ENCODE data around the gene VWA1. TPM values are rescaled to one million over a fixed set of nuclear protein-coding genes. Genes with fewer than 3 reads are reported as not detected.
"Not testable (repeated sequence)": the region's sequence is repeated elsewhere in the genome, so short reads cannot be mapped to it uniquely, and the experiment has no call there.

Gene VWA1
- total RNA-seq, 2 donors from 2014 or later, result 1.3 to 7.7 TPM

DNA sequence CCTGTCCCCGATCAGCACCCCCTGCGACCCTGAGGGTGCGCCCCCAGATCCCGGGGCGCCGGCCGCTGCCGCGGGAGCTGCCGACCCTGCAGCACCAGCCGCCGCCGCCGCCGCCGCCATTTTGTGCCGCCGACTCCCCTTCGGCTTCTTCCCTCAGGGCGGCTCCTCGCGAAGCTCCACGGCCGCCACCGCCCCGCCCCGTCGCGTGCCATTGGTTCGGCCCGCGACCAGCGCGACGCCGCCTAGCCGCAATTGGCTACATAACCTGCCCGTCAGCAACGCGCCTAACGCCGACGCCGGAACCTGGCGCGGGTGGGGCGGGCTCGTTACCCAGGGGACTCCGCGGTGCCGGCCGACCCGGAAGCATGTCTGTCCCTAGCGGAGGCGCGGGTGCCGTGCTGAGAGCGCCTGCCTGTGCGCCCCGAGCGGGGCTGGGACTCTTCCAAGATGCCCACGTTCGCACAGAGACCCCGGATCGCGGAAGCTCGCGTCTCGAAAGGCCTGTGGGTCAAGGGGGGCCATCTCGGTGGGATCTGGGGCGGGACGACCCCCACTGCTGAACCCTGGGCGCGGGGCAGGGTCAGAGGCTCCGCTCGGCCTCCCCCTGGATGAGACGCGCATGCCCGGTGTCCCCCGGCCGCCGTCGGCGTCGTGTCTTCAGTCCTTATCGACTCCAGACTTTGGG is 36.2 kb upstream of the VWA1 start, which contains the start of gene CCNL2:
Gene CCNL2 (minus strand): TSS at position 149 of the 685 bp plus-strand sequence. CDS start 29 bp downstream, at position 120.
- ATAC-seq (peak; percentile 98 to 99), DNase-seq (ENCODE audit: low spot score) (peak; percentile 100)
- peaks cover 33 to 36% of the 10 kb centered on the region in 2 donors for H3K4me1 Mint-ChIP-seq (ENCODE audit: low read depth in 2 of 2)
- peak within 1 kb of the TSS; percentile 99 for H3K4me3 Mint-ChIP-seq
- peak within 1 kb of the TSS; percentile 81 to 91 for H3K27ac Mint-ChIP-seq
- H3K36me3 Mint-ChIP-seq, result peaks cover 20% of the 10 kb centered on the region
- H3K27me3 Mint-ChIP-seq, result no peaks in the 10 kb centered on the region
- H3K9me3 Mint-ChIP-seq, result no peaks in the 10 kb centered on the region

- Mint-ChIP-seq H3K27ac (peak overlapping the region; percentile 71 to 91), H3K27me3 (no peaks in the 10 kb centered on the region), H3K4me1 (ENCODE audit: low read depth in 2 of 2) (peaks cover 33 to 36% of the 10 kb centered on the region in 2 donors), H3K9me3 (no peaks in the 10 kb centered on the region), H3K36me3 (peaks cover 19% of the 10 kb centered on the region), H3K4me3 (peak overlapping the region; percentile 88)
- ATAC-seq, result peak in 1 of 2 donors; percentile 1
- no peak for DNase-seq (ENCODE audit: low spot score)
These were observed 35.5 kb upstream of the VWA1 start for GRCh38 chr1:1399872-1400575.

DNA sequence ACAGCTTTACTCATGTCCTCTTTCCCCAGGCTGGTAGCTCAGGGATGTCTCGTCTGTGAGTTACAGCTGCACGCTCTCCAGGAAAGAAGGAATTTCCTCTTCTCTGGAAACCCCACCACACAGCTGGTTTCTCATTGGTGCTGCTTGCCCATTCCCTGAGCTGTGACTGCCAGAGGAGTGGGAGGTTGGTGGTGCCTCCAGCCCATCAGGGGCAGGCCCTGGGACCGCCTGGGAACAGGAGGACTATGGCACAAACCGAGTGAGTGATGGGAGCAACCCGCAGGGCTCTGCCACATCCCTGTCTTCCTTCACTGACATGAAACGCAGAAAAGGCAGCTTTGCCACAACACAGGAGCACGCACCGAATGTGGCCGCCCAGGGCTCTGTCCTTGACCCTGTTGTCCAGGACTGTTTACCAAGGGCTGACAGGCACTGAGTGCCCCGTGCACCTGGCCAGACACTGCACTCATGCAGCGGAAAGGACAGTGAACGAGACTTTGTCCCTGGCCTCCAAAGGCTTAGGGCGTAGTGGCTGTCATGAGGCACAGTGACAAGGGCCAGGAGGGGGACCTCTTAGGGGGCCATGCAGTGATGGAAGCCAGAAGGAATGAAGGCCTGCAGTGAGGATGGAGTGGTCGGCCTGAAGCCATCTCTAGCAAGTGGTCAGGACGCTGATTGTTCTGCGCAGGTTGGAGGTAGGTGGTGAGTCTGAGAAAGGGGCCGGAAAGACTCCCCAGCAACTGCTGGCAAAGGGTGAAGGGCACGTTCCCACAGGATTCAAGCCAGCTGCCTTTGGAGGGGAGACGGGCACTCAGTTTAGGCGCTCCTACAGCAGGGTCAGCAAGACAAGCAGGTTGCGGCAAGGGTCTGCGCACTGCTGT is 34.7 kb upstream of the VWA1 start:
- no peak for DNase-seq (ENCODE audit: low spot score)
- H3K4me3 Mint-ChIP-seq, result peak overlapping the region; percentile 88
- peak overlapping the region; percentile 71 to 91 for H3K27ac Mint-ChIP-seq
- no peaks in the 10 kb centered on the region for H3K9me3 Mint-ChIP-seq
- no peak for ATAC-seq
- H3K36me3 Mint-ChIP-seq, result peaks cover 11% of the 10 kb centered on the region
- no peaks in the 10 kb centered on the region for H3K27me3 Mint-ChIP-seq
- peaks cover 33 to 35% of the 10 kb centered on the region in 2 donors for H3K4me1 Mint-ChIP-seq (ENCODE audit: low read depth in 2 of 2)

DNA sequence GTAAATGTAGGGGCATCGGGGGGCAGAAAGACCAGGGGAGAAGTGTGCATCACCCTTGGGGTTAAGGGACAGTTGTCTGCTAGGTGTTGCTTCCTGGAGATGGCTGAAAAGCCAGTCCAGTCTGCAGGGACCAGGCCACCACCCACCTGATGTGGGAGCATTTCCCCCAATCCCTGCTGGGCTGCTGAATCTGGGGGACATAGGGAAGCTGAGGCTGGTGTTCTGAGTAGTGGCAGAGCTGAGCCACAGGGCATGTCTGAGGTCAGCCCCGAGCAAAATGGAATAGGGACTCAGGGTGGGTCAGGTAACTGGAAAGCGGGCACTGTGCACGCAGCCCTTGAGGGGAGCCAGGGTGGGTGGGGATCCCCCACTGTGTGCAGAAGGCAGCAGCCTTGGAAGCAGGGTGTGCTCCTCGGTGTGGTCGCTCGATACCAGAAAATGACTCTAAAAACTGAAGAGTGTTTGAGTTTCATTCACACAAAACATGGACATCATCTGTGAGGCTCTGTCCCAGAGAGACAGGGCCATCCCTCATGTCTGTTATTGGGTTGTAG is 34.0 kb upstream of the VWA1 start:
- H3K36me3 Mint-ChIP-seq, result peaks cover 11% of the 10 kb centered on the region
- peak overlapping the region; percentile 71 to 91 for H3K27ac Mint-ChIP-seq

DNA sequence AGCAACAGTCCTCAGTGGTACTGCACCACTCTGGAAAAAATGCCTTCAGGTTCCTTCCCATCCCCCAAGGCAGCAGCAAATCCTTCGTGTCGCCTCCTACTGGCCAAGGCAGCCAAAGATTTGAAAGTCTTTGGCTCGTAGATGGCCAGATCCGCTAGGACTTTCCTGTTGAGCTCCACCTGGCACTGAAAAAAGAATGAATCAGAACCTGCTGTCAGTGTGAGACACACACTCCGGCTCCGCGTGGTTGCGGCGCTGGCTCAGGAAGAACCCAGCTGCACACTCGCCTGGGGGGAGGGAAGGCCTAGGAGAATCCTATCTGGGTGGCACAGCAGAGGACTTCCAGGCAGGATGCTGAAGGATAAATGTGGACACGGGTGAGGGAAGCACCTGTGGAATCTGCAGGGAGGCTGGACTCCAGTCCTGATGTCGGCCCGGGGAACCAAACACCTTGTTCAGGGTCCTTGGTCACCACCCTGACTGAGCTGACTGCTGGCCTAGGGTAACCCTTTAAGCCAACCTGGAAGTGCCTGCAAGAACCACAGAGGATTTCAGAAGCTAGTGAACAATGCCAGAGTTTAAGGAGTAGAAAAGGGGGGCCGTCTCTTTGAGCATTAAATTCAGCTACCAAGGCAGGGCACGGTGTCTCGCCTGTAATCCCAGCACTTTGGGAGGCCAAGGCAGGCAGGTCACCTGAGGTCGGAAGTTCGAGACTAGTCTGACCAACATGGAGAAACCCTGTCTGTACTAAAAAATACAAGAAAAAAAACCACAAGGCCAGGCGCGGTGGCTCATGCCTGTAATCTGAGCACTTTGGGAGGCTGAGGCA is 33.2 kb upstream of the VWA1 start:
- H3K27me3 Mint-ChIP-seq, result no peaks in the 10 kb centered on the region
- peaks cover 11% of the 10 kb centered on the region for H3K36me3 Mint-ChIP-seq
- peaks cover 38 to 41% of the 10 kb centered on the region in 2 donors for H3K4me1 Mint-ChIP-seq (ENCODE audit: low read depth in 2 of 2)
- peak overlapping the region; percentile 31 to 35 for H3K27ac Mint-ChIP-seq
- H3K9me3 Mint-ChIP-seq, result no peaks in the 10 kb centered on the region
- no peak for ATAC-seq
- DNase-seq (ENCODE audit: low spot score), result no peak
- no peak overlapping the region for H3K4me3 Mint-ChIP-seq

More for the DNA sequence above, 34.0 kb upstream of the VWA1 start:
- Mint-ChIP-seq H3K4me3 (peak overlapping the region; percentile 88), H3K27me3 (no peaks in the 10 kb centered on the region), H3K9me3 (no peaks in the 10 kb centered on the region), H3K4me1 (ENCODE audit: low read depth in 2 of 2) (peaks cover 38 to 41% of the 10 kb centered on the region in 2 donors)
- DNase-seq (ENCODE audit: low spot score) (no peak), ATAC-seq (no peak)

DNA sequence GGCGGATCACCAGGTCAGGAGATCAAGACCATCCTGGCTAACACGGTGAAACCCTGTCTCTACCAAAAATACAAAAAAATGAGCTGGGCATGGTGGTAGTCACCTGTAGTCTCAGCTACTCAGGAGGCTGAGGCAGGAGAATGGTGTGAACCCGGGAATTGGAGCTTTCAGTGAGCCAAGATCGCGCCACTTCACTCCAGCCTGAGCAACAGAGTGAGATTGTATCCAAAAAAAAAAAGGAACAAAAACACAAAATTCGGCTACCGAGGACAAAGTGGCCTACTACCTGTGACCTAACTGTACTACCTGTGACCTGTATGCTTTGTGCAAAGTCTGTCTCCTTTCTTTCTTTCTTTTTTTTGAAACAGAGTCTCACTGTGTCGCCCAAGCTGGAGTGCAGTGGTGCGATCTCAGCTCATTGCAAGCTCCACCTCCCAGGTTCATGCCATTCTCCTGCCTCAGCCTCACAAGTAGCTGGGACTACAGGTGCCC is 32.5 kb upstream of the VWA1 start:
- ATAC-seq; H3K9me3 Mint-ChIP-seq; H3K4me3 Mint-ChIP-seq; H3K27me3 Mint-ChIP-seq; DNase-seq (ENCODE audit: low spot score): not testable (repeated sequence)
- Mint-ChIP-seq H3K36me3 (peaks cover 11% of the 10 kb centered on the region), H3K27ac (peak overlapping the region; percentile 12 to 20), H3K4me1 (ENCODE audit: low read depth in 2 of 2) (peaks cover 36 to 38% of the 10 kb centered on the region in 2 donors)

DNA sequence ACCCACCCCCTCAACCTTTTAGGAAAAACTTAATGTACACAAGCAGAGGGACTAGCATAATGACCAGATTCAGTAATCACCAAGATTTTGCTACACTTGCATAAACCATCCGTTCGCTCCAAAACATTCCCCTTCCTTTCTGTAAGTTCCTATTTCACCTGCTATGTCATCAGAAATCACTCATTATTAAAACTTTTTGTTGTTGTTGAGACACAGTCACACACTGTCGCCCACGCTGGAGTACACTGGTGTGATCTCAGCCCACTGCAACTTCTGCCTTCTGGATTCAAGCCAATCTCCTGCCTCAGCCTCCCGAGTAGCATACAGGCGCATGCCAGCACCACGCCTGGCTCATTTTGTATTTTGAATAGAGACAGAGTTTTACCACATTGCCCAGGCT is 31.8 kb upstream of the VWA1 start:
- Mint-ChIP-seq H3K27me3 (no peaks in the 10 kb centered on the region), H3K27ac (peak overlapping the region; percentile 12 to 20), H3K36me3 (peaks cover 6% of the 10 kb centered on the region), H3K9me3 (no peaks in the 10 kb centered on the region), H3K4me3 (no peak overlapping the region), H3K4me1 (ENCODE audit: low read depth in 2 of 2) (peaks cover 32 to 34% of the 10 kb centered on the region in 2 donors)
- ATAC-seq (no peak), DNase-seq (ENCODE audit: low spot score) (no peak)

GRCh38 chr1:1406101-1406820 is 29.2 kb upstream of the VWA1 start:
- Mint-ChIP-seq H3K4me1 (ENCODE audit: low read depth in 2 of 2) (peaks cover 22 to 23% of the 10 kb centered on the region in 2 donors), H3K27me3 (no peaks in the 10 kb centered on the region), H3K4me3 (peak overlapping the region; percentile 90), H3K36me3 (peaks cover 6% of the 10 kb centered on the region), H3K27ac (peak overlapping the region; percentile 81 to 85), H3K9me3 (no peaks in the 10 kb centered on the region)
- no peak for DNase-seq (ENCODE audit: low spot score)
- ATAC-seq, result no peak

- DNase-seq (ENCODE audit: low spot score) (peak; percentile 98), ATAC-seq (peak; percentile 99)
- Mint-ChIP-seq H3K9me3 (no peaks in the 10 kb centered on the region), H3K4me3 (peak within 1 kb of the TSS; percentile 90), H3K27me3 (no peaks in the 10 kb centered on the region), H3K27ac (peak within 1 kb of the TSS; percentile 81 to 85), H3K4me1 (ENCODE audit: low read depth in 2 of 2) (peaks cover 21 to 22% of the 10 kb centered on the region in 2 donors), H3K36me3 (peaks cover 6% of the 10 kb centered on the region)
These were observed 28.5 kb upstream of the VWA1 start, which contains the start of gene MRPL20 for GRCh38 chr1:1406821-1407635. MRPL20 (minus strand) TSS chr1:1407293; CDS start chr1:1407217, 76 bp downstream.

- Mint-ChIP-seq H3K36me3 (peaks cover 9% of the 10 kb centered on the region), H3K27me3 (no peaks in the 10 kb centered on the region), H3K9me3 (no peaks in the 10 kb centered on the region), H3K4me1 (ENCODE audit: low read depth in 2 of 2) (peaks cover 18 to 24% of the 10 kb centered on the region in 2 donors), H3K4me3 (peak overlapping the region; percentile 90), H3K27ac (peak overlapping the region; percentile 81 to 85)
- DNase-seq (ENCODE audit: low spot score), result no peak
- peak; percentile 30 to 32 for ATAC-seq
These were observed 27.7 kb upstream of the VWA1 start for GRCh38 chr1:1407636-1408318.

GRCh38 chr1:1410238-1410637 is 25.3 kb upstream of the VWA1 start:
- H3K4me1 Mint-ChIP-seq (ENCODE audit: low read depth in 2 of 2), result peaks cover 12 to 15% of the 10 kb centered on the region in 2 donors
- not testable (repeated sequence) for H3K4me3 Mint-ChIP-seq, H3K36me3 Mint-ChIP-seq

More at GRCh38 chr1:1410238-1410637, 25.3 kb upstream of the VWA1 start:
- ATAC-seq; H3K27me3 Mint-ChIP-seq; H3K9me3 Mint-ChIP-seq; H3K27ac Mint-ChIP-seq; DNase-seq (ENCODE audit: low spot score): not testable (repeated sequence)

Data from natural killer cell treated with Interleukin-12 subunit alpha and Interleukin-12 subunit beta and Interleukin-15 and Interleukin-18, amount 100 ng/mL, for 72 hours (primary cell).